GM23248 (cell line): ENCODE results near the gene NPS. TPM values are rescaled to one million over a fixed set of nuclear protein-coding genes. Genes with fewer than 3 reads are reported as not detected.

Source experiments
- DNase-seq: peaks from one replicate; pipeline ENCODE4 v3.0.0-alpha.2; 2015
- H2AFZ ChIP-seq: fragments of 200-600 bp; sonication (generic); 2 replicates; pipeline ENCODE4 v1.6.1; 2016; ENCODE audit warnings: antibody characterized with exemption
- H3F3A ChIP-seq: fragments of 200-600 bp; sonication (generic); 2 replicates; pipeline ENCODE4 v1.6.1; 2016; ENCODE audit warnings: mild to moderate bottlenecking, antibody characterized with exemption, mixed run types; ENCODE audit not compliant: insufficient read depth
- H3K27ac ChIP-seq: fragments of 200-600 bp; sonication (generic); 2 replicates; pipeline ENCODE4 v1.5.1; 2016; ENCODE audit warnings: mild to moderate bottlenecking
- H3K27me3 ChIP-seq: fragments of 200-600 bp; sonication (generic); replicated peaks from 2 replicates; pipeline ENCODE4 v1.6.1; 2016; ENCODE audit warnings: mild to moderate bottlenecking; ENCODE audit not compliant: insufficient read depth
- H3K36me3 ChIP-seq: fragments of 200-600 bp; sonication (generic); 2 replicates; pipeline ENCODE4 v1.6.1; 2016; ENCODE audit warnings: low read depth, mild to moderate bottlenecking
- H3K4me1 ChIP-seq: fragments of 200-600 bp; sonication (generic); 2 replicates; pipeline ENCODE4 v1.6.1; 2016; ENCODE audit warnings: mild to moderate bottlenecking; ENCODE audit not compliant: insufficient read depth
- H3K4me2 ChIP-seq: fragments of 200-600 bp; sonication (generic); one replicate; pipeline ENCODE4 v1.6.1; 2016; ENCODE audit warnings: mild to moderate bottlenecking; ENCODE audit not compliant: unreplicated experiment
- H3K4me3 ChIP-seq: fragments of 200-600 bp; sonication (generic); 2 replicates; pipeline ENCODE4 v1.5.1; 2016; ENCODE audit warnings: mild to moderate bottlenecking
- H3K79me2 ChIP-seq: fragments of 200-600 bp; sonication (generic); 2 replicates; pipeline ENCODE4 v1.6.1; 2016; ENCODE audit warnings: mild to moderate bottlenecking; ENCODE audit not compliant: insufficient read depth
- H3K9ac ChIP-seq: fragments of 200-600 bp; sonication (generic); 2 replicates; pipeline ENCODE4 v1.6.1; 2016; ENCODE audit warnings: mild to moderate bottlenecking
- H3K9me2 ChIP-seq: fragments of 200-600 bp; sonication (generic); 2 replicates; pipeline ENCODE4 v1.6.1; 2016; ENCODE audit warnings: mixed run types, mild to moderate bottlenecking, moderate library complexity; ENCODE audit not compliant: insufficient read depth
- H3K9me3 ChIP-seq: fragments of 200-600 bp; sonication (generic); one replicate; pipeline ENCODE4 v1.6.1; 2017; ENCODE audit warnings: low read depth
- H4K20me1 ChIP-seq: fragments of 200-600 bp; sonication (generic); 2 replicates; pipeline ENCODE4 v1.6.0; 2016; ENCODE audit not compliant: insufficient read depth
- EZH2 ChIP-seq: fragments of 200-600 bp; sonication (generic); IDR thresholded peaks from 2 replicates; pipeline ENCODE4 v1.6.1; 2018; ENCODE audit warnings: antibody characterized with exemption, mild to moderate bottlenecking; ENCODE audit not compliant: insufficient read depth, poor library complexity, severe bottlenecking
- EZH2phosphoT487 ChIP-seq: fragments of 200-600 bp; sonication (generic); IDR thresholded peaks from 2 replicates; pipeline ENCODE4 v1.6.1; 2018; ENCODE audit warnings: antibody characterized with exemption, moderate library complexity, mild to moderate bottlenecking, low read depth; ENCODE audit not compliant: insufficient read depth
- WGBS, 2 experiments: methylation state at CpG; one replicate each; pipeline ENCODE4 v1.1.6; 2015 to 2017; ENCODE audit warnings: low lambda C conversion rate in 2 of 2, low coverage in 1 of 2; ENCODE audit errors: missing lambda C conversion rate in 2 of 2; 5-methylcytosine and 5-hydroxymethylcytosine counted together
- in situ Hi-C: fragments of 300-500 bp; cut with MboI; formaldehyde crosslinking; loops from 2 replicates; pipeline ENCODE4 v1.15.0; 2020
- polyA plus RNA-seq: library from polyadenylated mRNA; unstranded; fragments of >200 nt; fragmentation: Nextera tagmentation; extraction: Ambion mirVana; gene quantifications from 2 replicates; pipeline ENCODE4 v1.2.1, GENCODE V29; 2016
- total RNA-seq: library from RNA; depleted of rRNA; stranded (reverse); fragments of >200 nt; shearing (Covaris generic); gene quantifications from 2 replicates; pipeline ENCODE4 v1.2.3, GENCODE V29; 2014

Gene NPS
- total and polyA plus RNA-seq, 2 experiments from 2014 or later = not detected

DNA sequence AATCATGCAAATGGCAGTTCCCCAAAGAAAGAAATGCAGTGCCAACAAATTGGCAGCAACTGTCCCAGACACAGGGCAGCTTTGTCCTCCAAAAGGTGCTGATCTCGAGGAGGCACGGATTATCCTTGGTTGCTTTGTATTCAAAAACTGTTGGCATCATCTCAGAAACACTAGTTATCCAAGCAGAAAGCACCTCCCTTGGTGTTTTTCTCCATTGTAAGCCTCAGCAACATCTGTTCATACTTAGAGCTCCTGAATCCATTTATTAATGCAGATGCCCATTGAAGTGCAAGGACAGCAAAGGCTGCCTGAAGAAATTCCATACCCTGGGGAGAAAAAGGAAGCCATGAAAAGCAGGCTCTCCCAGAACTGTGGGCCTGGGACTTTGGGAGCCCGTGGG, 1.1 kb upstream of the NPS start:
- DNase-seq = no peak
- Histone ChIP-seq H3K27ac (no peak overlapping the region), H3K9me3 (no peaks in the 10 kb centered on the region), H3F3A (no peaks in the 10 kb centered on the region), H3K36me3 (no peaks in the 10 kb centered on the region), H3K9me2 (no peaks in the 10 kb centered on the region), H3K4me2 (no peak overlapping the region), H3K4me1 (no peaks in the 10 kb centered on the region), H3K79me2 (no peaks in the 10 kb centered on the region), H3K4me3 (no peak overlapping the region), H3K9ac (no peak overlapping the region), H2AFZ (no peak overlapping the region), H4K20me1 (no peaks in the 10 kb centered on the region), H3K27me3 (no peaks in the 10 kb centered on the region)
- in situ Hi-C loops = no loop called here
- TF ChIP-seq EZH2 = no peak
- 2 to 4% methylated on average over 3 of the region's 3 CpGs for WGBS, 2 experiments

DNA sequence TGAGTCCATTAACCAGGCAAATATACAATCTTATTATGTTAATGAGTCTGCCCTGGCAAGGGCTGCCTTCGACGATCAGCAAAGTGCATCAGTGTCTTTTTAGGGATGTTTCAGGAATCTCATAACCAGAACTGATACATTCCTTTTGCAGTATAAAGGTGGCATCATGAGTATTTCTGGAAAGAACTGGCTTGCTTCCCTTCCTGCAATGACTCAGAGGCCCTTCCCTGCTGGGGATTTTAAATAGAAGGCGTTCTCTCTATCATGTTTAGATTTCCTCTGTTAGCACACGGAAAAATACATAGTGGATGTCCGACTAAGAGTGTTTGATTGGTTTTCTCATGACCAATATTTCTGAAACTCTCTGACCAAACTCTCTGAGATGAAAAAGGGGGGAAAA, 1.8 kb downstream of the NPS start:
- TF ChIP-seq EZH2 (no peak), EZH2phosphoT487 (no peak)
- Histone ChIP-seq H3K27me3 (no peaks in the 10 kb centered on the region), H3K9ac (no peak overlapping the region), H3K4me2 (no peak overlapping the region), H3F3A (no peaks in the 10 kb centered on the region), H3K9me2 (no peaks in the 10 kb centered on the region), H3K27ac (no peak overlapping the region), H3K4me1 (no peaks in the 10 kb centered on the region), H4K20me1 (no peaks in the 10 kb centered on the region), H3K4me3 (no peak overlapping the region), H3K36me3 (no peaks in the 10 kb centered on the region), H3K9me3 (no peaks in the 10 kb centered on the region), H2AFZ (no peak overlapping the region), H3K79me2 (no peaks in the 10 kb centered on the region)
- 44 to 59% methylated on average over 5 of the region's 5 CpGs for WGBS, 2 experiments
- in situ Hi-C loops = no loop called here
- no peak for DNase-seq

- 15 to 19% methylated on average over 4 of the region's 4 CpGs for WGBS, 2 experiments
- Histone ChIP-seq H3K36me3 (no peaks in the 10 kb centered on the region), H3K9me3 (no peaks in the 10 kb centered on the region), H3K4me3 (no peak overlapping the region), H2AFZ (no peak overlapping the region), H3K79me2 (no peaks in the 10 kb centered on the region), H3K27me3 (no peaks in the 10 kb centered on the region), H3K9ac (no peak overlapping the region), H4K20me1 (no peaks in the 10 kb centered on the region), H3K9me2 (no peaks in the 10 kb centered on the region), H3K4me1 (no peaks in the 10 kb centered on the region), H3K4me2 (no peak overlapping the region), H3F3A (no peaks in the 10 kb centered on the region), H3K27ac (no peak overlapping the region)
- TF ChIP-seq EZH2 = no peak
- TF ChIP-seq EZH2phosphoT487 = no peak
- no peak for DNase-seq
- in situ Hi-C loops = no loop called here
Measured at GRCh38 chr10:127552446-127552845, 3.3 kb downstream of the NPS start.

GRCh38 chr10:127553417-127553816, 4.3 kb downstream of the NPS start:
- Histone ChIP-seq H3K79me2 (no peaks in the 10 kb centered on the region), H3F3A (no peaks in the 10 kb centered on the region), H3K4me2 (no peak overlapping the region), H4K20me1 (no peaks in the 10 kb centered on the region), H3K36me3 (no peaks in the 10 kb centered on the region), H3K27me3 (no peaks in the 10 kb centered on the region), H3K4me3 (no peak overlapping the region), H3K4me1 (no peaks in the 10 kb centered on the region), H3K9me3 (no peaks in the 10 kb centered on the region), H3K27ac (no peak overlapping the region), H2AFZ (no peak overlapping the region), H3K9me2 (no peaks in the 10 kb centered on the region), H3K9ac (no peak overlapping the region)
- WGBS, 2 experiments = 49% methylated on average over 7 of the region's 7 CpGs
- in situ Hi-C loops = no loop called here
- TF ChIP-seq EZH2phosphoT487 = no peak
- TF ChIP-seq EZH2 = no peak
- DNase-seq = no peak

DNA sequence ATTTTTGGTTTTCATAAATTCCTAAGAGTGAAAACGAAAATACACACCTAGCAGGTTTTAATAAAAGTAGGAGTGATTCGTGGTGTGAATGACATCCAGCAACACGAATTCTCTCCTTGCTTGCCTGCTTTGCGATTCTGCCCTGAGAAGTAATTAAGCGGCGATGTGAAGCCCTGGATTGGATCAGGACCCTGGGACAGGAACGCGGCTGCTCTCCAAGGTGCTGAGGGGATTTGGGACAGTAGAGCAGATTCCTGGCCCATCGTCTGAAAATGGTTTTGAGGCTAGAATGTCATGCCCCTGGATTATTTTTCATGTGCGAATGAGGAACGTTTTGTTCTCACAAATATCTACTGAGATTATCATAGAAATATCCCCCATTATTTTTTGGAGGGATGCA, 7.8 kb downstream of the NPS start:
- Histone ChIP-seq H3K36me3 (no peaks in the 10 kb centered on the region), H3K4me3 (no peak overlapping the region), H3F3A (no peaks in the 10 kb centered on the region), H2AFZ (no peak overlapping the region), H3K79me2 (no peaks in the 10 kb centered on the region), H3K9me2 (no peaks in the 10 kb centered on the region), H3K4me1 (no peaks in the 10 kb centered on the region), H3K9ac (no peak overlapping the region), H3K4me2 (no peak overlapping the region), H3K27ac (no peak overlapping the region), H4K20me1 (no peaks in the 10 kb centered on the region), H3K9me3 (no peaks in the 10 kb centered on the region), H3K27me3 (no peaks in the 10 kb centered on the region)
- peak; percentile 25 for DNase-seq
- TF ChIP-seq EZH2 (no peak), EZH2phosphoT487 (no peak)
- WGBS, 2 experiments = 11 to 13% methylated on average over 11 of the region's 11 CpGs
- in situ Hi-C loops = no loop called here
